ENCODE data around the gene CAMTA1. TPM values are rescaled to one million over a fixed set of nuclear protein-coding genes. Genes with fewer than 3 reads are reported as not detected.
A peak's percentile ranks its signal among the peaks of the same experiment; 100 is the strongest.
"Not testable (repeated sequence)": the region's sequence is repeated elsewhere in the genome, so short reads cannot be mapped to it uniquely, and the experiment has no call there.

The CAMTA1 gene
- total RNA-seq, 1 experiment from 2014 or later = 102 TPM

- in situ Hi-C loops (cut with HindIII; ENCODE audit: low pct_unique_long_range_greater_than_20kb, low sequenced_read_pairs) = no loop called here
- DNase-seq (ENCODE audit: low read depth) = no peak
Measured at GRCh38 chr1:7399514-7400125, 614.4 kb downstream of the CAMTA1 start.

- in situ Hi-C loops (cut with HindIII; ENCODE audit: low pct_unique_long_range_greater_than_20kb, low sequenced_read_pairs) = no loop called here
Measured at GRCh38 chr1:7400566-7400965, 615.3 kb downstream of the CAMTA1 start.

GRCh38 chr1:7401814-7402547 lies 616.7 kb downstream of the CAMTA1 start:
- in situ Hi-C loops (cut with HindIII; ENCODE audit: low pct_unique_long_range_greater_than_20kb, low sequenced_read_pairs) = no loop called here
- DNase-seq (ENCODE audit: low read depth) = peak; percentile 98

More at GRCh38 chr1:7400566-7400965, 615.3 kb downstream of the CAMTA1 start:
- no peak for DNase-seq (ENCODE audit: low read depth)

GRCh38 chr1:7402548-7402850 lies 617.2 kb downstream of the CAMTA1 start:
- in situ Hi-C loops (cut with HindIII; ENCODE audit: low pct_unique_long_range_greater_than_20kb, low sequenced_read_pairs) = no loop called here
- no peak for DNase-seq (ENCODE audit: low read depth)

- in situ Hi-C loops (cut with HindIII; ENCODE audit: low pct_unique_long_range_greater_than_20kb, low sequenced_read_pairs) = no loop called here
- DNase-seq (ENCODE audit: low read depth) = peak; percentile 15
Measured at GRCh38 chr1:7403265-7404045, 618.2 kb downstream of the CAMTA1 start.

GRCh38 chr1:7404046-7404742 lies 618.9 kb downstream of the CAMTA1 start:
- in situ Hi-C loops (cut with HindIII; ENCODE audit: low pct_unique_long_range_greater_than_20kb, low sequenced_read_pairs) = no loop called here
- no peak for DNase-seq (ENCODE audit: low read depth)

- DNase-seq (ENCODE audit: low read depth) = no peak
- in situ Hi-C loops (cut with HindIII; ENCODE audit: low pct_unique_long_range_greater_than_20kb, low sequenced_read_pairs) = no loop called here
Measured at GRCh38 chr1:7405844-7406500, 620.7 kb downstream of the CAMTA1 start.

- DNase-seq (ENCODE audit: low read depth) = no peak
- in situ Hi-C loops (cut with HindIII; ENCODE audit: low pct_unique_long_range_greater_than_20kb, low sequenced_read_pairs) = no loop called here
Measured at GRCh38 chr1:7406641-7407543, 621.6 kb downstream of the CAMTA1 start.

- no peak for DNase-seq (ENCODE audit: low read depth)
- in situ Hi-C loops (cut with HindIII; ENCODE audit: low pct_unique_long_range_greater_than_20kb, low sequenced_read_pairs) = no loop called here
Measured at GRCh38 chr1:7407544-7407895, 622.3 kb downstream of the CAMTA1 start.

- in situ Hi-C loops (cut with HindIII; ENCODE audit: low pct_unique_long_range_greater_than_20kb, low sequenced_read_pairs) = no loop called here
- DNase-seq (ENCODE audit: low read depth) = no peak
Measured at GRCh38 chr1:7407980-7408770, 622.9 kb downstream of the CAMTA1 start.

- in situ Hi-C loops (cut with HindIII; ENCODE audit: low pct_unique_long_range_greater_than_20kb, low sequenced_read_pairs) = no loop called here
- DNase-seq (ENCODE audit: low read depth) = no peak
Measured at GRCh38 chr1:7408771-7409150, 623.5 kb downstream of the CAMTA1 start.

- in situ Hi-C loops (cut with HindIII; ENCODE audit: low pct_unique_long_range_greater_than_20kb, low sequenced_read_pairs) = no loop called here
Measured at GRCh38 chr1:7409278-7409677, 624.0 kb downstream of the CAMTA1 start.

GRCh38 chr1:7410156-7410555 lies 624.9 kb downstream of the CAMTA1 start:
- in situ Hi-C loops (cut with HindIII; ENCODE audit: low pct_unique_long_range_greater_than_20kb, low sequenced_read_pairs) = no loop called here
- no peak for DNase-seq (ENCODE audit: low read depth)

More at GRCh38 chr1:7409278-7409677, 624.0 kb downstream of the CAMTA1 start:
- no peak for DNase-seq (ENCODE audit: low read depth)

- in situ Hi-C loops (cut with HindIII; ENCODE audit: low pct_unique_long_range_greater_than_20kb, low sequenced_read_pairs); DNase-seq (ENCODE audit: low read depth): not testable (repeated sequence)
Measured at GRCh38 chr1:7417618-7418017, 632.4 kb downstream of the CAMTA1 start.

GRCh38 chr1:7418442-7419080 lies 633.3 kb downstream of the CAMTA1 start:
- in situ Hi-C loops (cut with HindIII; ENCODE audit: low pct_unique_long_range_greater_than_20kb, low sequenced_read_pairs) = no loop called here
- no peak for DNase-seq (ENCODE audit: low read depth)

- in situ Hi-C loops (cut with HindIII; ENCODE audit: low pct_unique_long_range_greater_than_20kb, low sequenced_read_pairs) = no loop called here
- no peak for DNase-seq (ENCODE audit: low read depth)
Measured at GRCh38 chr1:7420098-7420445, 634.8 kb downstream of the CAMTA1 start.

All from Caki2 (cell line).